IPS-NIHi11 (cell line): Measurements from ENCODE around the gene TET2.
A peak's percentile ranks its signal among the peaks of the same experiment; 100 is the strongest.

Experiments
- DNase-seq: peaks from one replicate; pipeline ENCODE4 v3.0.0; 2012; ENCODE audit warnings: mixed read lengths, low spot score

Gene TET2

GRCh38 chr4:105140684-105141490 lies 5.8 kb upstream of the TET2 start:
- DNase-seq: peak; percentile 38

GRCh38 chr4:105145156-105145902 lies 1.3 kb upstream of the TET2 start:
- DNase-seq: no peak

- peak; percentile 38 for DNase-seq
Measured at GRCh38 chr4:105145903-105146275, 787 bp upstream of the TET2 start.

GRCh38 chr4:105147016-105147552 lies 408 bp downstream of the TET2 start:
- no peak for DNase-seq

GRCh38 chr4:105147553-105148161 lies 981 bp downstream of the TET2 start:
- DNase-seq: peak; percentile 39

- no peak for DNase-seq
Measured at GRCh38 chr4:105148356-105148755, 1.7 kb downstream of the TET2 start.

- DNase-seq: no peak
Measured at GRCh38 chr4:105148776-105149175, 2.1 kb downstream of the TET2 start.

GRCh38 chr4:105149771-105150170 lies 3.1 kb downstream of the TET2 start:
- no peak for DNase-seq

- DNase-seq: no peak
Measured at GRCh38 chr4:105150503-105150902, 3.8 kb downstream of the TET2 start.

GRCh38 chr4:105153749-105154148 lies 7.1 kb downstream of the TET2 start:
- no peak for DNase-seq

GRCh38 chr4:105154576-105154975 lies 7.9 kb downstream of the TET2 start:
- no peak for DNase-seq

- DNase-seq: no peak
Measured at GRCh38 chr4:105155426-105155825, 8.8 kb downstream of the TET2 start.

- DNase-seq: peak; percentile 33
Measured at GRCh38 chr4:105158837-105159236, 12.2 kb downstream of the TET2 start.

GRCh38 chr4:105162123-105162796 lies 15.6 kb downstream of the TET2 start:
- DNase-seq: no peak

GRCh38 chr4:105164548-105164947 lies 17.9 kb downstream of the TET2 start:
- DNase-seq: no peak

- no peak for DNase-seq
Measured at GRCh38 chr4:105166066-105166465, 19.4 kb downstream of the TET2 start.

- DNase-seq: no peak
Measured at GRCh38 chr4:105170711-105171110, 24.0 kb downstream of the TET2 start.

- DNase-seq: no peak
Measured at GRCh38 chr4:105171912-105172311, 25.2 kb downstream of the TET2 start.

- DNase-seq: no peak
Measured at GRCh38 chr4:105174098-105174497, 27.4 kb downstream of the TET2 start.

GRCh38 chr4:105179539-105180401 lies 33.1 kb downstream of the TET2 start:
- DNase-seq: no peak

- peak; percentile 30 for DNase-seq
Measured at GRCh38 chr4:105181259-105181658, 34.6 kb downstream of the TET2 start.
